ENCODE data around the gene RAB39B.

- TF ChIP-seq CTCF (conservative IDR thresholded peaks at IDR 0.05; ENCODE audit: low read depth, low read length) (no peak), EZH2 (IDR thresholded peaks at IDR 0.05; ENCODE audit: low read length, unreplicated experiment) (no peak)
These were observed 17.5 kb downstream of the RAB39B start for GRCh38 chrX:155246748-155247147.

All from PC-3 (cell line).